Esophagus muscularis mucosa (tissue), 4 donors: ENCODE measurements around the gene SPHK1. TPM values are rescaled to one million over a fixed set of nuclear protein-coding genes. Genes with fewer than 3 reads are reported as not detected.

Source experiments
- DNase-seq: peaks from one replicate; pipeline ENCODE4 v3.0.0-alpha.2; 2017; ENCODE audit errors: extremely low spot score
- H3K27ac ChIP-seq, 4 donors: fragments of 200-600 bp; sonication (generic); replicated peaks in 1 of 4; 1 replicate in 3 of 4; 2 replicates in 1 of 4; pipeline ENCODE4 v1.5.1; 2016 to 2019; ENCODE audit warnings: mild to moderate bottlenecking in 1 of 4
- H3K27me3 ChIP-seq, 4 donors: fragments of 200-600 bp; sonication (generic); one replicate each; pipeline versions ENCODE4 v1.5.1 to v1.6.0; 2016 to 2019
- H3K36me3 ChIP-seq, 4 donors: fragments of 200-600 bp; sonication (generic); one replicate each; pipeline ENCODE4 v1.5.1; 2016 to 2019
- H3K4me1 ChIP-seq, 4 donors: fragments of 200-600 bp; sonication (generic); one replicate each; pipeline ENCODE4 v1.5.1; 2016 to 2019
- H3K4me3 ChIP-seq, 4 donors: fragments of 200-600 bp; sonication (generic); 1 replicate in 2 of 4; 2 replicates in 2 of 4; pipeline ENCODE4 v1.5.1; 2016 to 2019; ENCODE audit warnings: mild to moderate bottlenecking in 4 of 4, moderate library complexity in 1 of 4
- H3K9me3 ChIP-seq, 4 donors: fragments of 200-600 bp; sonication (generic); 1 replicate in 3 of 4; 2 replicates in 1 of 4; pipeline ENCODE4 v1.5.1; 2016 to 2019
- CTCF ChIP-seq, 3 experiments: fragments of 200-600 bp in 2 of 3; fragments of 450-650 bp in 1 of 3; sonication (generic) in 2 of 3; IDR thresholded peaks; one replicate each; pipeline ENCODE4 v1.5.1; 2017 to 2019; ENCODE audit warnings: antibody characterized with exemption in 3 of 3, mild to moderate bottlenecking in 2 of 3, moderate library complexity in 1 of 3
- EP300 ChIP-seq: sonication (generic); formaldehyde crosslinking; IDR thresholded peaks from one replicate; pipeline ENCODE4 v1.6.1; 2017; ENCODE audit warnings: antibody characterized with exemption
- POLR2A ChIP-seq: fragments of 450-650 bp; IDR thresholded peaks from one replicate; pipeline ENCODE4 v1.6.1; 2017; ENCODE audit warnings: antibody characterized with exemption, moderate library complexity, mild to moderate bottlenecking, low read depth
- POLR2AphosphoS5 ChIP-seq, 2 donors: sonication (generic); formaldehyde crosslinking; IDR thresholded peaks; one replicate each; pipeline ENCODE4 v1.6.1; 2017; ENCODE audit warnings: antibody characterized with exemption in 2 of 2
- WGBS: methylation state at CpG from one replicate; pipeline ENCODE4 v1.1.5; 2018; 5-methylcytosine and 5-hydroxymethylcytosine counted together
- intact Hi-C: fragments of 100-400 bp; cut with DNase I; formaldehyde crosslinking; loops from one replicate; pipeline ENCODE4 v1.15.1; 2023
- total RNA-seq, 4 donors: library from RNA; depleted of rRNA; stranded (reverse); fragments of >200 nt; gene quantifications; one replicate each; pipeline versions ENCODE4 v1.1.0 to v1.2.1, GENCODE V29; 2016

SPHK1 gene
- total RNA-seq, 4 donors from 2014 or later = 10.8 to 33.8 (median 16.5) TPM

- DNase-seq = no peak
- Histone ChIP-seq H3K4me3 (no peak overlapping the region), H3K27ac (no peak overlapping the region), H3K36me3 (peaks cover 40 to 100% (median 92%) of the 10 kb centered on the region in 4 donors), H3K9me3 (no peaks in the 10 kb centered on the region), H3K27me3 (no peaks in the 10 kb centered on the region), H3K4me1 (peaks cover under 1 to 9% (median 6%) of the 10 kb centered on the region in 4 donors)
- TF ChIP-seq EP300 = no peak
- intact Hi-C loops = loop anchor here (2.0 to 10.0 kb wide), 2 partner anchors 95 to 275 kb away; no protein-coding TSS in a partner anchor
- 90% methylated on average over 31 of the region's 33 CpGs for WGBS
Observed at GRCh38 chr17:76399175-76400172, 15.1 kb downstream of the SPHK1 start.

GRCh38 chr17:76402711-76403110 lies 18.3 kb downstream of the SPHK1 start:
- Histone ChIP-seq H3K4me3 (no peak overlapping the region), H3K9me3 (no peaks in the 10 kb centered on the region), H3K27ac (no peak overlapping the region), H3K36me3 (peaks cover 30 to 77% (median 70%) of the 10 kb centered on the region in 4 donors), H3K4me1 (peaks cover 23 to 36% (median 25%) of the 10 kb centered on the region in 4 donors), H3K27me3 (no peaks in the 10 kb centered on the region)
- intact Hi-C loops = no loop called here
- no peak for DNase-seq
- TF ChIP-seq POLR2A (no peak), EP300 (no peak), CTCF (IDR thresholded peaks at IDR 0.05) (no peak), POLR2AphosphoS5 (IDR thresholded peaks at IDR 0.05) (no peak)
- 75% methylated on average over 4 of the region's 5 CpGs for WGBS

GRCh38 chr17:76404256-76404655 lies 19.8 kb downstream of the SPHK1 start:
- H3K4me3 ChIP-seq = no peak overlapping the region
- peaks cover 30 to 61% (median 55%) of the 10 kb centered on the region in 4 donors for H3K36me3 ChIP-seq
- H3K9me3 ChIP-seq = no peaks in the 10 kb centered on the region
- no peak for DNase-seq
- no peaks in the 10 kb centered on the region for H3K27me3 ChIP-seq
- H3K4me1 ChIP-seq = peaks cover 24 to 38% (median 28%) of the 10 kb centered on the region in 4 donors
- TF ChIP-seq CTCF (IDR thresholded peaks at IDR 0.05) (no peak), POLR2AphosphoS5 (IDR thresholded peaks at IDR 0.05) (no peak), POLR2A (no peak)
- intact Hi-C loops = no loop called here
- WGBS = 78% methylated on average over 6 of the region's 6 CpGs
- no peak overlapping the region for H3K27ac ChIP-seq

- Histone ChIP-seq H3K9me3 (no peaks in the 10 kb centered on the region), H3K4me1 (peaks cover 24 to 38% (median 28%) of the 10 kb centered on the region in 4 donors), H3K36me3 (peaks cover 23 to 53% (median 50%) of the 10 kb centered on the region in 4 donors), H3K4me3 (no peak overlapping the region), H3K27me3 (no peaks in the 10 kb centered on the region), H3K27ac (no peak overlapping the region)
- 72% methylated on average over 10 of the region's 25 CpGs for WGBS
- no peak for DNase-seq
- no peak for TF ChIP-seq POLR2A
- no peak for TF ChIP-seq EP300
- no peak for TF ChIP-seq CTCF (IDR thresholded peaks at IDR 0.05)
- TF ChIP-seq POLR2AphosphoS5 (IDR thresholded peaks at IDR 0.05) = no peak
- intact Hi-C loops = no loop called here
Observed at GRCh38 chr17:76404976-76405563, 20.7 kb downstream of the SPHK1 start.

- H3K27me3 ChIP-seq = no peaks in the 10 kb centered on the region
- WGBS = 89% methylated on average over 9 of the region's 9 CpGs
- no peak for TF ChIP-seq CTCF (IDR thresholded peaks at IDR 0.05)
- TF ChIP-seq POLR2A = no peak
- no peak for TF ChIP-seq EP300
- no peak for TF ChIP-seq POLR2AphosphoS5 (IDR thresholded peaks at IDR 0.05)
- intact Hi-C loops = no loop called here
- H3K4me1 ChIP-seq = peaks cover 24 to 38% (median 30%) of the 10 kb centered on the region in 4 donors
- no peak for DNase-seq
- H3K9me3 ChIP-seq = no peaks in the 10 kb centered on the region
- no peak overlapping the region for H3K4me3 ChIP-seq
- H3K36me3 ChIP-seq = peaks cover 18 to 52% (median 46%) of the 10 kb centered on the region in 4 donors
- no peak overlapping the region for H3K27ac ChIP-seq
Observed at GRCh38 chr17:76405607-76405966, 21.2 kb downstream of the SPHK1 start.
